Measurements from ENCODE around the gene FAM110D.

The FAM110D gene

GRCh38 chr1:26164036-26164860 is 5.4 kb downstream of the FAM110D start:
- peak; percentile 83 for DNase-seq

- no peak for DNase-seq
These were observed 6.3 kb downstream of the FAM110D start for GRCh38 chr1:26164861-26165842.

- no peak for DNase-seq
These were observed 7.9 kb downstream of the FAM110D start for GRCh38 chr1:26166719-26167281.

GRCh38 chr1:26168410-26169197 is 9.7 kb downstream of the FAM110D start, which contains the start of gene C1orf232:
C1orf232 (minus strand) TSS chr1:26168963; CDS start chr1:26168499, 464 bp downstream.
- DNase-seq, result peak; percentile 84

- no peak for DNase-seq
These were observed 10.3 kb downstream of the FAM110D start for GRCh38 chr1:26169198-26169554.

- DNase-seq, result peak; percentile 95
These were observed 11.0 kb downstream of the FAM110D start, which contains the start of gene ZNF593 for GRCh38 chr1:26169669-26170471. ZNF593 (plus strand) TSS chr1:26169908; CDS start chr1:26169984, 76 bp downstream.

- DNase-seq, result no peak
These were observed 11.6 kb downstream of the FAM110D start for GRCh38 chr1:26170472-26170821.

GRCh38 chr1:26171084-26172072 is 12.5 kb downstream of the FAM110D start, which contains the start of gene ZNF593OS:
ZNF593OS (minus strand) TSS chr1:26171832; CDS start chr1:26171661, 171 bp downstream.
- peak; percentile 99 for DNase-seq

GRCh38 chr1:26175346-26175745 is 16.5 kb downstream of the FAM110D start:
- no peak for DNase-seq

GRCh38 chr1:26177182-26177684 is 18.4 kb downstream of the FAM110D start, which contains the start of gene CNKSR1:
CNKSR1 (plus strand) TSS chr1:26177491; CDS start chr1:26177548, 57 bp downstream.
- DNase-seq, result no peak

GRCh38 chr1:26180010-26180506 is 21.2 kb downstream of the FAM110D start:
- no peak for DNase-seq

- DNase-seq, result no peak
These were observed 22.9 kb downstream of the FAM110D start for GRCh38 chr1:26181586-26182382.

GRCh38 chr1:26182383-26182696 is 23.5 kb downstream of the FAM110D start:
- no peak for DNase-seq

- DNase-seq, result no peak
These were observed 25.2 kb downstream of the FAM110D start for GRCh38 chr1:26184086-26184485.

- DNase-seq, result no peak
These were observed 26.0 kb downstream of the FAM110D start for GRCh38 chr1:26184883-26185282.

- no peak for DNase-seq
These were observed 29.0 kb downstream of the FAM110D start for GRCh38 chr1:26187882-26188281.

GRCh38 chr1:26188477-26188876 is 29.6 kb downstream of the FAM110D start:
- no peak for DNase-seq

GRCh38 chr1:26189331-26189730 is 30.5 kb downstream of the FAM110D start:
- DNase-seq, result no peak

All from eye (tissue), 1 donor.